ENCODE measurements around the gene ZSCAN2.

DNA sequence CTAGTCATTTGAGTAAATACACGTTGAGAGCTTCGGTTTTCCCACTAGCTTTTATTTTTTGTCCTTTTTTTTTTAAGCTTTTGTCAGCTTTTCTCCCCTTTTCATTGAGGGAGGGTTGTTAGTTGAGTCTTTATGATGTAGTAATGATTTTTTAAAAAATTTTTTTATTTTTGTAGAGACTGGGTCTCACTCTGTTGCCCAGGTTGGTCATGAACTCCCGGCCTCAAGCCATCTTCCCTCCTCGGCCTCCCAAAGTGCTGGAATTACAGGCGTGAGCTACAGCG, 688 bp downstream of the ZSCAN2 start:
- TF ChIP-seq, protein P1, sequence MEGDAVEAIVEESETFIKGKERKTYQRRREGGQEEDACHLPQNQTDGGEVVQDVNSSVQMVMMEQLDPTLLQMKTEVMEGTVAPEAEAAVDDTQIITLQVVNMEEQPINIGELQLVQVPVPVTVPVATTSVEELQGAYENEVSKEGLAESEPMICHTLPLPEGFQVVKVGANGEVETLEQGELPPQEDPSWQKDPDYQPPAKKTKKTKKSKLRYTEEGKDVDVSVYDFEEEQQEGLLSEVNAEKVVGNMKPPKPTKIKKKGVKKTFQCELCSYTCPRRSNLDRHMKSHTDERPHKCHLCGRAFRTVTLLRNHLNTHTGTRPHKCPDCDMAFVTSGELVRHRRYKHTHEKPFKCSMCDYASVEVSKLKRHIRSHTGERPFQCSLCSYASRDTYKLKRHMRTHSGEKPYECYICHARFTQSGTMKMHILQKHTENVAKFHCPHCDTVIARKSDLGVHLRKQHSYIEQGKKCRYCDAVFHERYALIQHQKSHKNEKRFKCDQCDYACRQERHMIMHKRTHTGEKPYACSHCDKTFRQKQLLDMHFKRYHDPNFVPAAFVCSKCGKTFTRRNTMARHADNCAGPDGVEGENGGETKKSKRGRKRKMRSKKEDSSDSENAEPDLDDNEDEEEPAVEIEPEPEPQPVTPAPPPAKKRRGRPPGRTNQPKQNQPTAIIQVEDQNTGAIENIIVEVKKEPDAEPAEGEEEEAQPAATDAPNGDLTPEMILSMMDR (conservative IDR thresholded peaks at IDR 0.05; ENCODE audit: low read depth, low read length): no peak
- TF ChIP-seq SMC3 (IDR thresholded peaks at IDR 0.05; ENCODE audit: low read depth, low read length): no peak

Measured in IMR-90 (cell line).